ENCODE results near the gene MSN.

DNA sequence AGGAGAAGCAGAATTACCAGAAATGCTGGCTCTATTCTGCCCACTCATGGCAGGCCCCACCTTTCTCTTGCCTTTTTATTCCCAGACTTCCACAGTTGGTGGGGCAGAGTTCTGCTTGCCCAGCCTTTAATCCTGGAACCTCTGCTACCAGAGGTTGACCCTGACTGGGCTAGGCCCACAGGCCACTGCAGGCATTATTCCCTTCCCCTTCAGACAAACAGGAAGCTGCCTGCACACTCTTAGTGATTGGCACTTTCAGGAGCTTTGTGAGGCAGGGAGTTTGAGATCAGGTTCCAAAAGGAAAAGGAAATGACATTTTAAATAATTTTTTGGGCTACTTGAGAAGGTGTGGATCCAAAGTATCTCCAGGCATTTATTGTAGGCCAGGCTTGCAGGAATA lies 18.8 kb downstream of the MSN start:
- TF ChIP-seq, protein P1, sequence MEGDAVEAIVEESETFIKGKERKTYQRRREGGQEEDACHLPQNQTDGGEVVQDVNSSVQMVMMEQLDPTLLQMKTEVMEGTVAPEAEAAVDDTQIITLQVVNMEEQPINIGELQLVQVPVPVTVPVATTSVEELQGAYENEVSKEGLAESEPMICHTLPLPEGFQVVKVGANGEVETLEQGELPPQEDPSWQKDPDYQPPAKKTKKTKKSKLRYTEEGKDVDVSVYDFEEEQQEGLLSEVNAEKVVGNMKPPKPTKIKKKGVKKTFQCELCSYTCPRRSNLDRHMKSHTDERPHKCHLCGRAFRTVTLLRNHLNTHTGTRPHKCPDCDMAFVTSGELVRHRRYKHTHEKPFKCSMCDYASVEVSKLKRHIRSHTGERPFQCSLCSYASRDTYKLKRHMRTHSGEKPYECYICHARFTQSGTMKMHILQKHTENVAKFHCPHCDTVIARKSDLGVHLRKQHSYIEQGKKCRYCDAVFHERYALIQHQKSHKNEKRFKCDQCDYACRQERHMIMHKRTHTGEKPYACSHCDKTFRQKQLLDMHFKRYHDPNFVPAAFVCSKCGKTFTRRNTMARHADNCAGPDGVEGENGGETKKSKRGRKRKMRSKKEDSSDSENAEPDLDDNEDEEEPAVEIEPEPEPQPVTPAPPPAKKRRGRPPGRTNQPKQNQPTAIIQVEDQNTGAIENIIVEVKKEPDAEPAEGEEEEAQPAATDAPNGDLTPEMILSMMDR (conservative IDR thresholded peaks at IDR 0.05; ENCODE audit: low read depth, low read length), result no peak
- TF ChIP-seq EZH2 (IDR thresholded peaks at IDR 0.05; ENCODE audit: low read length, unreplicated experiment), result no peak

All from PC-3 (cell line).